Transverse colon (tissue), 4 donors: Measurements from ENCODE around the gene KAZN.

Source experiments
- CTCF ChIP-seq, 5 experiments: fragments of 200-600 bp in 3 of 5; fragments of 450-650 bp in 2 of 5; sonication (generic) in 3 of 5; IDR thresholded peaks; 1 replicate in 2 of 5; 2 replicates in 3 of 5; pipeline ENCODE4 v1.5.1; 2016 to 2017; ENCODE audit warnings: antibody characterized with exemption in 5 of 5, inconsistent platforms in 3 of 5, mild to moderate bottlenecking in 2 of 5, moderate library complexity in 1 of 5
- POLR2AphosphoS5 ChIP-seq, 3 donors: sonication (generic); formaldehyde crosslinking; IDR thresholded peaks; one replicate each; pipeline ENCODE4 v1.6.1; 2016; ENCODE audit warnings: antibody characterized with exemption in 3 of 3

DNA sequence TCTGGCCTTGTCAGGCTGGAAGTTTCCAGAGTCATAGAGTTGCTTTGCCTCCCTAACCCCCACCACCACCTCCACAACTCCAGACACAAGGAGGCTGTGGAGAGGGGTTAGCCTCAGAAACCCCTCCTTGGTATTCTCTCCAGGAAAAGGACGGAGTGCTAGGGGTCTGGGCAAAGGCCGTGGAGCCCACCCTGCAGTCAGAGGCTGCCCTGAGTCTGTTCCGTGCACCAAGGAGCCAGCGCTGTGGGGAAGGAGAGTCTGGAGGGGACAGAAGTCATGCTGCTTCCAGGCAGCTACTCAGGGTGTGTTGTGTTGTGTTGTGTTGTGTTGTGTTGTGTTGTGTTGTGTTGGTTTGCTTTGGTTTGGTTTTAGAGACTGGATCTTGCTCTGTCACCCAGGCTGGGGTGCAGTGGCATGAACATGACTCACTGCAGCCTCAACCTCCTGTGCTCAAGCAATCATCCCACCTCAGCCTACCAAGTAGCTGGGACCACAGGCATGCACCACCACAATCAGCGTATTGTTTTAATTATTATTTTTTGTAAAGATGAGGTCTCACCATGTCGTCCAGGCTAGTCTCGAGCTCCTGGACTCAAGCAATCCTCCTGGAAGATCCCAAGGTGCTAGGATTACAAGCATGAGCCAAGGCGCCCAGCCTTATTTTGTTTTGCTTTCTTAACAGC lies 432.9 kb downstream of the KAZN start:
- TF ChIP-seq CTCF (IDR thresholded peaks at IDR 0.05): no peak
- TF ChIP-seq POLR2AphosphoS5 (IDR thresholded peaks at IDR 0.05): no peak
